GM06990 (cell line): ENCODE data around the gene PRKN.

Experiments used
- DNase-seq: peaks from one replicate; pipeline ENCODE4 v3.0.0-alpha.2; 2011; ENCODE audit not compliant: insufficient read length; ENCODE audit errors: extremely low read depth
- H3K27me3 ChIP-seq: replicated peaks from 2 replicates; pipeline ENCODE4 v1.6.0; 2011; ENCODE audit warnings: low read length; ENCODE audit not compliant: control insufficient read depth, insufficient read depth
- H3K36me3 ChIP-seq: 2 replicates; pipeline ENCODE4 v1.5.1; 2011; ENCODE audit warnings: low read length; ENCODE audit not compliant: control insufficient read depth, insufficient read depth
- H3K4me3 ChIP-seq: replicated peaks from 2 replicates; pipeline ENCODE4 v1.5.1; 2011; ENCODE audit warnings: low read depth, mild to moderate bottlenecking, control low read depth, low read length
- TF ChIP-seq, protein P1 (sequence below): IDR thresholded peaks from 2 replicates; pipeline ENCODE4 v1.5.1; 2011; ENCODE audit warnings: low read length, control low read depth, mild to moderate bottlenecking, inconsistent platforms; ENCODE audit not compliant: insufficient read depth, poor library complexity, severe bottlenecking

PRKN gene

DNA sequence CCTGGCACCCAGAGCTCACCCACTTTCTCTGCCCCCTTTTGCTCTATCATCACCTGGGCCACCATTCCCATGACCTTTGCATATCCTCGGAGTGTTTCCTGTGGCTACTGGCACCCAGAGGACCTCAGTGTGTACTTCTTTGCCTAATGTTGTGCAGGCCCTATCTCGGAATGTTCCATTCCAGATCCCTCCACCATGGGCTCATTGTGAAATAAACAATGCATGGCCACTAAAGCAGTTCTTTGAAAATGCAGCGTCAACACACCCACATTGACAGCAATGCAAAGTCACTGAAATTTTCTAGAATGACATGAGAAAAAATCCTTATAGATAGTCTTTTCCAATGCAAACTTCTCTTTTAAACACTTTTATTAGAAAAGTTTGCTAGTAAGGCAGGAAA lies 1380.8 kb downstream of the PRKN start:
- TF ChIP-seq, protein P1, sequence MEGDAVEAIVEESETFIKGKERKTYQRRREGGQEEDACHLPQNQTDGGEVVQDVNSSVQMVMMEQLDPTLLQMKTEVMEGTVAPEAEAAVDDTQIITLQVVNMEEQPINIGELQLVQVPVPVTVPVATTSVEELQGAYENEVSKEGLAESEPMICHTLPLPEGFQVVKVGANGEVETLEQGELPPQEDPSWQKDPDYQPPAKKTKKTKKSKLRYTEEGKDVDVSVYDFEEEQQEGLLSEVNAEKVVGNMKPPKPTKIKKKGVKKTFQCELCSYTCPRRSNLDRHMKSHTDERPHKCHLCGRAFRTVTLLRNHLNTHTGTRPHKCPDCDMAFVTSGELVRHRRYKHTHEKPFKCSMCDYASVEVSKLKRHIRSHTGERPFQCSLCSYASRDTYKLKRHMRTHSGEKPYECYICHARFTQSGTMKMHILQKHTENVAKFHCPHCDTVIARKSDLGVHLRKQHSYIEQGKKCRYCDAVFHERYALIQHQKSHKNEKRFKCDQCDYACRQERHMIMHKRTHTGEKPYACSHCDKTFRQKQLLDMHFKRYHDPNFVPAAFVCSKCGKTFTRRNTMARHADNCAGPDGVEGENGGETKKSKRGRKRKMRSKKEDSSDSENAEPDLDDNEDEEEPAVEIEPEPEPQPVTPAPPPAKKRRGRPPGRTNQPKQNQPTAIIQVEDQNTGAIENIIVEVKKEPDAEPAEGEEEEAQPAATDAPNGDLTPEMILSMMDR: no peak

DNA sequence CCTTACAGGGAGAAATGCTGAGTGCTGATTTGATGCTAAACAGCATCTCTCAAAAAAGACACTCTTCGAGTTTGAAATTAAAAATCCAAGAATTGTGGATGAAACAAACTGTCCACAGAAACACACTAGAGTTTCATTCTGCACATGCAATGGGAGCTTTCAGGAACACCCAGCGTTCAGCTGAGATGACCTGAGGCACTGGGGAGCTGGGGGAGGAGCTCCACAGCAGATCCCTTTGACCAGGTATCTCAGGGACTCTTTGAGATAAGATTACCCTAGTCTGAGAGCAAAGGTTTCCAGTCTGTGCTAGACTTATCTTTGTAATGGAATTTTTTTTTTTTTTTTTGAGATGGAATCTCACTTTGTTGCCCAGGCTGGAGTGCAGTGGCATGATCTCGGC lies 1382.9 kb downstream of the PRKN start:
- Histone ChIP-seq H3K27me3 (no peaks in the 10 kb centered on the region), H3K4me3 (no peak overlapping the region), H3K36me3 (no peaks in the 10 kb centered on the region)
- TF ChIP-seq, protein P1: no peak
- DNase-seq: no peak

More for the DNA sequence above, 1380.8 kb downstream of the PRKN start:
- Histone ChIP-seq H3K4me3 (no peak overlapping the region), H3K36me3 (no peaks in the 10 kb centered on the region), H3K27me3 (no peaks in the 10 kb centered on the region)
- DNase-seq: no peak

DNA sequence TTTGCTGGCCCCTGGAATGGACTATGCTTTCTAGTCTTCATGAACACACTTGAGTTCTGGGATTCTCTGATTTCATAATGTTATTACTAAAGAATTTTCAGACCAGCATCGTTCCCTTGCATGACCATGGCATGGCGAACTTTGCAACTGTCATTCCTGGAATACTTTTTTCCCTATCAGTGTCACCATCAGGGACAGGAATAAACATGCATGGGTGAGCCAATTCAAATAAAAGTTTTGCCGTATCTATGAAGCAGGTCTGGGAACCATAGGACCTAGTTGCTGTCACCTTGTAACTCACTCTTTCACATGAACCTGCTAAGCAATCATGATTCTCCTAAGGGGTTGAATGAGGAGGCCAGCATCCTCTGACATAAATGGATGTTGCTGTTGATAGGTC lies 1385.5 kb downstream of the PRKN start:
- no peak overlapping the region for H3K4me3 ChIP-seq
- H3K27me3 ChIP-seq: no peaks in the 10 kb centered on the region
- TF ChIP-seq, protein P1: no peak
- no peaks in the 10 kb centered on the region for H3K36me3 ChIP-seq
- DNase-seq: no peak

DNA sequence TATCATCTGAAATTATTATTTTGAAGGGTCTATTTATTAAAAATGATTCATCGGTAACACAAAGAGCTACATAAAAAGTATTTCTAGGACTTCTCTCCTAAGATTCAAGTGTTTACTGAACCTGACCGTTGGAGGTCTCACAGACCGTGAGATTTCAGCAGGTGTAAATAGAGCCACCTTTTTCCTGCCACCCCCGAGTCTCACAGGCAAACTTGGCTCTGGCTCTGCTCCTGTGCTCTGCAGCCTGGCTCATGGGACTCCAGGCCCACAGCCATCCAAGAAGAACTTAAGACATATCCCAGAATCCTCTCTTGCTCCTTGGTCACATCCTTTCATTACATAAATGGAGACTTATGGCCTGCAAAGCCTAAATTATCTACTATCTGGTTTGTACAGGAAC lies 1385.9 kb downstream of the PRKN start:
- no peak overlapping the region for H3K4me3 ChIP-seq
- no peak for DNase-seq
- H3K27me3 ChIP-seq: no peaks in the 10 kb centered on the region
- H3K36me3 ChIP-seq: no peaks in the 10 kb centered on the region
- TF ChIP-seq, protein P1: no peak

DNA sequence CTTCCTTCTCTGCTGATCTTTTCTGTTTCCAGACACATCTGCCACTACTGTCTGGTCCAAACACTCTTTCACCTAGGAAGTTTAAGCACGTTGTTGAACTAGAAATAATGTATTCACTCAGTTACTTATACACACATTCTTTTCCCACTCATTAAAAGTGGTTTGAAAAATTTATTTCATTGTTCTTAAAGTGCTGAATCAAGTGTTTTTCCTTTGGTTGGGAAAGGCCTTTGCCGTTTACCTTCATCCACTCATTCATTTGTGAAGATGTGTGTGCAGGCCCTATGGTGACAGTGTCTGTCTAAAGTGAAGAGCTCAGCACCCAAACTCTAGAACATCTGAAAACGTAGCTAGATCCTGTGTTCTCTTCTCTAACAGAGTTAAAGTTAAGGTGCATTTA lies 1389.6 kb downstream of the PRKN start:
- Histone ChIP-seq H3K36me3 (no peaks in the 10 kb centered on the region), H3K27me3 (no peaks in the 10 kb centered on the region), H3K4me3 (no peak overlapping the region)
- TF ChIP-seq, protein P1: no peak
- no peak for DNase-seq

DNA sequence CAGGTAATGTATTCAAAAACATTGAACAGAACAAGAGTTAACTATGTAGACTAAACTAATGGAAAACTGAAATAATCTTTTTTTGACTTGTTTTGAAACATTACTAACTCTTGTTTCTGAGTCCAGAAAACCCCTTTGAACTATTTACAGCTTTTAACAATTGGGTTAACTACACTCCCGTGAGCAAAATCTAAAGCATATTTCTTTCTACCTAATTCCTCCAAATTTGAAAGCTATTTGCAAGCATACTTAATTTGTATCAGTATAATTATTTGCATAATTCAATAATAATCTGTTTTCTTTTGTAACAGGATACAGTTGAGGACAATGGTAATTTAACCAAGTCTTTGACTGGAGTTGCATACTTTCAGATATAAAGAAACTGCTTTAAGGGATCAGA lies 1391.1 kb downstream of the PRKN start:
- Histone ChIP-seq H3K4me3 (no peak overlapping the region), H3K27me3 (no peaks in the 10 kb centered on the region), H3K36me3 (no peaks in the 10 kb centered on the region)
- TF ChIP-seq, protein P1: no peak
- DNase-seq: no peak
